Astrocyte (in vitro differentiated cells and primary cell): ENCODE results near the gene MYOF. TPM values are rescaled to one million over a fixed set of nuclear protein-coding genes. Genes with fewer than 3 reads are reported as not detected.

Source experiments
- DNase-seq: peaks from one replicate; pipeline ENCODE4 v3.0.0-alpha.2; 2010; ENCODE audit warnings: low read depth
- FAIRE-seq: peaks from 2 replicates; lab custom pipeline; 2011; peaks lifted over from hg19 to GRCh38; lab: Jason Lieb, UNC
- H2AFZ ChIP-seq: 2 replicates; pipeline ENCODE4 v1.6.0; 2012; ENCODE audit warnings: low read depth, low read length, inconsistent platforms
- H3K27ac ChIP-seq: 2 replicates; pipeline ENCODE4 v1.5.1; 2011; ENCODE audit warnings: low read depth, low read length, inconsistent platforms
- H3K27me3 ChIP-seq: 2 replicates; pipeline ENCODE4 v1.6.0; 2011; ENCODE audit warnings: low read length, inconsistent platforms; ENCODE audit not compliant: insufficient read depth
- H3K36me3 ChIP-seq: 2 replicates; pipeline ENCODE4 v1.5.1; 2011; ENCODE audit warnings: low read length, inconsistent platforms; ENCODE audit not compliant: insufficient read depth
- H3K4me1 ChIP-seq: 2 replicates; pipeline ENCODE4 v1.5.1; 2011; ENCODE audit warnings: low read length, inconsistent platforms; ENCODE audit not compliant: insufficient read depth
- H3K4me2 ChIP-seq: 2 replicates; pipeline ENCODE4 v1.6.0; 2012; ENCODE audit warnings: low read length, inconsistent platforms
- H3K4me3 ChIP-seq: 2 replicates; pipeline ENCODE4 v1.5.1; 2011; ENCODE audit warnings: low read depth, mild to moderate bottlenecking, low read length, inconsistent platforms; ENCODE audit not compliant: insufficient read depth
- H3K79me2 ChIP-seq: 2 replicates; pipeline ENCODE4 v1.6.0; 2012; ENCODE audit warnings: mild to moderate bottlenecking, low read length, inconsistent platforms; ENCODE audit not compliant: insufficient read depth
- H3K9ac ChIP-seq: 2 replicates; pipeline ENCODE4 v1.6.0; 2012; ENCODE audit warnings: mild to moderate bottlenecking, low read length, inconsistent platforms
- H3K9me3 ChIP-seq: 2 replicates; pipeline ENCODE4 v1.5.1; 2012; ENCODE audit warnings: low read depth, mild to moderate bottlenecking, low read length, inconsistent platforms; ENCODE audit not compliant: insufficient read depth
- H4K20me1 ChIP-seq: 2 replicates; pipeline ENCODE4 v1.6.0; 2012; ENCODE audit warnings: low read length, inconsistent platforms; ENCODE audit not compliant: insufficient read depth
- H3K27ac Mint-ChIP-seq: one replicate; pipeline ENCODE4 v1.8.0; 2021; ENCODE audit warnings: mild to moderate bottlenecking, mixed read lengths; ENCODE audit not compliant: unreplicated experiment
- H3K27me3 Mint-ChIP-seq: one replicate; pipeline ENCODE4 v1.8.0; 2021; ENCODE audit warnings: low read depth, mixed read lengths; ENCODE audit not compliant: unreplicated experiment
- H3K36me3 Mint-ChIP-seq: one replicate; pipeline ENCODE4 v1.8.0; 2021; ENCODE audit warnings: low read depth, mixed read lengths; ENCODE audit not compliant: unreplicated experiment
- H3K4me1 Mint-ChIP-seq: one replicate; pipeline ENCODE4 v1.8.0; 2021; ENCODE audit warnings: low read depth, mixed read lengths; ENCODE audit not compliant: unreplicated experiment
- H3K4me3 Mint-ChIP-seq: one replicate; pipeline ENCODE4 v1.8.0; 2021; ENCODE audit warnings: mild to moderate bottlenecking, moderate library complexity, mixed read lengths; ENCODE audit not compliant: unreplicated experiment
- H3K9me3 Mint-ChIP-seq: one replicate; pipeline ENCODE4 v1.8.0; 2021; ENCODE audit warnings: mild to moderate bottlenecking, mixed read lengths; ENCODE audit not compliant: unreplicated experiment
- EZH2 ChIP-seq: IDR thresholded peaks from 2 replicates; pipeline ENCODE4 v1.6.1; 2012; ENCODE audit warnings: mild to moderate bottlenecking, low read length, inconsistent platforms; ENCODE audit not compliant: insufficient read depth
- total RNA-seq: library from RNA; stranded (reverse); gene quantifications from 2 replicates; pipeline ENCODE4 v1.2.1, GENCODE V29; 2021
- TF ChIP-seq, protein P1 (sequence below): IDR thresholded peaks from 2 replicates; pipeline ENCODE4 v1.5.1; 2011; ENCODE audit warnings: low read depth, mild to moderate bottlenecking, inconsistent platforms, low read length, moderate library complexity; ENCODE audit not compliant: insufficient read depth

Gene MYOF
- total RNA-seq, 1 donor from 2014 or later: 306 TPM

- peak overlapping the region; percentile 19 for H3K27ac ChIP-seq
- H2AFZ ChIP-seq: no peak overlapping the region
- Mint-ChIP-seq H3K9me3 (no peaks in the 10 kb centered on the region), H3K4me3 (no peak overlapping the region), H3K27ac (peak overlapping the region; percentile 85), H3K27me3 (no peaks in the 10 kb centered on the region), H3K4me1 (peaks cover 37% of the 10 kb centered on the region), H3K36me3 (peaks cover 32% of the 10 kb centered on the region)
- TF ChIP-seq, protein P1, sequence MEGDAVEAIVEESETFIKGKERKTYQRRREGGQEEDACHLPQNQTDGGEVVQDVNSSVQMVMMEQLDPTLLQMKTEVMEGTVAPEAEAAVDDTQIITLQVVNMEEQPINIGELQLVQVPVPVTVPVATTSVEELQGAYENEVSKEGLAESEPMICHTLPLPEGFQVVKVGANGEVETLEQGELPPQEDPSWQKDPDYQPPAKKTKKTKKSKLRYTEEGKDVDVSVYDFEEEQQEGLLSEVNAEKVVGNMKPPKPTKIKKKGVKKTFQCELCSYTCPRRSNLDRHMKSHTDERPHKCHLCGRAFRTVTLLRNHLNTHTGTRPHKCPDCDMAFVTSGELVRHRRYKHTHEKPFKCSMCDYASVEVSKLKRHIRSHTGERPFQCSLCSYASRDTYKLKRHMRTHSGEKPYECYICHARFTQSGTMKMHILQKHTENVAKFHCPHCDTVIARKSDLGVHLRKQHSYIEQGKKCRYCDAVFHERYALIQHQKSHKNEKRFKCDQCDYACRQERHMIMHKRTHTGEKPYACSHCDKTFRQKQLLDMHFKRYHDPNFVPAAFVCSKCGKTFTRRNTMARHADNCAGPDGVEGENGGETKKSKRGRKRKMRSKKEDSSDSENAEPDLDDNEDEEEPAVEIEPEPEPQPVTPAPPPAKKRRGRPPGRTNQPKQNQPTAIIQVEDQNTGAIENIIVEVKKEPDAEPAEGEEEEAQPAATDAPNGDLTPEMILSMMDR: no peak
- TF ChIP-seq EZH2: no peak
- no peaks in the 10 kb centered on the region for H3K27me3 ChIP-seq
- peaks cover 32% of the 10 kb centered on the region for H3K4me1 ChIP-seq
- H3K9ac ChIP-seq: no peak overlapping the region
- FAIRE-seq (no peak), DNase-seq (no peak)
- H3K4me2 ChIP-seq: no peak overlapping the region
- H3K9me3 ChIP-seq: no peaks in the 10 kb centered on the region
- peaks cover 67% of the 10 kb centered on the region for H3K36me3 ChIP-seq
- peaks cover 12% of the 10 kb centered on the region for H3K79me2 ChIP-seq
- no peak overlapping the region for H3K4me3 ChIP-seq
- H4K20me1 ChIP-seq: no peaks in the 10 kb centered on the region
Observed at GRCh38 chr10:93386631-93387369, 95.3 kb downstream of the MYOF start.

- Histone ChIP-seq H3K4me1 (peaks cover 34% of the 10 kb centered on the region), H3K79me2 (peaks cover 12% of the 10 kb centered on the region), H3K27ac (peak overlapping the region; percentile 93), H3K4me3 (no peak overlapping the region), H3K36me3 (peaks cover 69% of the 10 kb centered on the region), H4K20me1 (no peaks in the 10 kb centered on the region), H3K27me3 (no peaks in the 10 kb centered on the region), H3K9me3 (no peaks in the 10 kb centered on the region), H3K4me2 (no peak overlapping the region), H2AFZ (no peak overlapping the region), H3K9ac (no peak overlapping the region)
- TF ChIP-seq EZH2: no peak
- TF ChIP-seq, protein P1: no peak
- Mint-ChIP-seq H3K4me3 (no peak overlapping the region), H3K4me1 (peaks cover 29% of the 10 kb centered on the region), H3K27me3 (no peaks in the 10 kb centered on the region), H3K27ac (no peak overlapping the region), H3K9me3 (no peaks in the 10 kb centered on the region), H3K36me3 (peaks cover 40% of the 10 kb centered on the region)
- DNase-seq (no peak), FAIRE-seq (no peak)
Observed at GRCh38 chr10:93385345-93385744, 96.8 kb downstream of the MYOF start.

DNA sequence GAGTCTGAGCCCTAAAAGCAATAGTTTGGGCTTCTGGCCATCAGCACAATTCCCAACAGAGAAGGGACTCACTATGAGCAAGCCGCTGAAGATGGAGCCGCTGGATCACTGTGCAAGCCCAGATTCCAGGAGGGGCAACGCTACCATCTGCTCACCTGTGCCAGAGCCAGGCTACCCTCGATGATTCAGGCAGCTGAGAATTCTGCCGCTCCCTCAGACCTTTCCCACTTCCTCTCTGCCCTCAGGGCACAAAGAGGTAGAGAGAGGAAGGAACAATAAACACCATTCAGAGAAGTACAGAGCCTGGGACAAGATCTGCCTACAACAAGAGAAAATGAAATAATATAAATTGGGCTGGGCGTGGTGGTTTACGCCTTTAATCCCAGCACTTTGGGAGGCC lies 98.1 kb downstream of the MYOF start:
- peaks cover 40% of the 10 kb centered on the region for H3K4me1 Mint-ChIP-seq

More for the DNA sequence above, 98.1 kb downstream of the MYOF start:
- peak overlapping the region; percentile 78 for H3K9ac ChIP-seq
- no peak for FAIRE-seq
- no peaks in the 10 kb centered on the region for H3K27me3 Mint-ChIP-seq
- no peaks in the 10 kb centered on the region for H4K20me1 ChIP-seq
- no peak overlapping the region for H3K4me3 Mint-ChIP-seq
- TF ChIP-seq, protein P1: no peak
- no peak for TF ChIP-seq EZH2
- peaks cover 47% of the 10 kb centered on the region for H3K4me1 ChIP-seq
- peak overlapping the region; percentile 93 for H3K27ac ChIP-seq
- peaks cover 13% of the 10 kb centered on the region for H3K79me2 ChIP-seq
- no peak overlapping the region for H2AFZ ChIP-seq
- peaks cover 44% of the 10 kb centered on the region for H3K36me3 Mint-ChIP-seq
- H3K27ac Mint-ChIP-seq: peak overlapping the region; percentile 84
- H3K27me3 ChIP-seq: no peaks in the 10 kb centered on the region
- DNase-seq: no peak
- no peak overlapping the region for H3K4me3 ChIP-seq
- H3K4me2 ChIP-seq: peak overlapping the region; percentile 73
- H3K9me3 ChIP-seq: no peaks in the 10 kb centered on the region
- H3K9me3 Mint-ChIP-seq: no peaks in the 10 kb centered on the region
- peaks cover 71% of the 10 kb centered on the region for H3K36me3 ChIP-seq
